Suppressor macrophage treated with lipopolysaccharide for 4 hours (primary cell): ENCODE data around the gene FOXP1.

ENCODE experiments used
- DNase-seq: peaks from one replicate; pipeline ENCODE4 v3.0.0-alpha.2; 2020

FOXP1 gene

GRCh38 chr3:71300951-71301393 is 282.6 kb downstream of the FOXP1 start:
- DNase-seq = no peak

- no peak for DNase-seq
Measured at GRCh38 chr3:71299160-71299559, 284.4 kb downstream of the FOXP1 start.

DNA sequence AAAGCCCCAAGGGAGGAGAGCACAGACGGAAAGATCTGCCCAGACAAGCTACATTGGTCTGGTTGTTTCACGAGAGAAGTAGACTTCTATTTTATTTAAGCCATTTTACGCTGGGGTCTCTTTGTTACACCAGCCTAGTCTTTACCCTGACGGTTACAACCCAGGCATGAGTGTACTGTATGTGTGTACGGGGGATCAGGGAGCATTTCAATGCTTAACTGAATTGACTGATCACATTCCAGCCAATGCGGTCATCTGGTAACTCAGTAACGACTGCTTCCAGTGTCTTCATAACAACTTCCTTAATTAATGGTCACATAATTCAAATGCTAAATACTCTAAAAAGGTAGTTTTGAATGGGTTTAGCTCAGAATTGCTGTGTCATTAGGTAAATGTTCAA is 288.6 kb downstream of the FOXP1 start:
- no peak for DNase-seq

GRCh38 chr3:71290301-71290700 is 293.2 kb downstream of the FOXP1 start:
- no peak for DNase-seq

DNA sequence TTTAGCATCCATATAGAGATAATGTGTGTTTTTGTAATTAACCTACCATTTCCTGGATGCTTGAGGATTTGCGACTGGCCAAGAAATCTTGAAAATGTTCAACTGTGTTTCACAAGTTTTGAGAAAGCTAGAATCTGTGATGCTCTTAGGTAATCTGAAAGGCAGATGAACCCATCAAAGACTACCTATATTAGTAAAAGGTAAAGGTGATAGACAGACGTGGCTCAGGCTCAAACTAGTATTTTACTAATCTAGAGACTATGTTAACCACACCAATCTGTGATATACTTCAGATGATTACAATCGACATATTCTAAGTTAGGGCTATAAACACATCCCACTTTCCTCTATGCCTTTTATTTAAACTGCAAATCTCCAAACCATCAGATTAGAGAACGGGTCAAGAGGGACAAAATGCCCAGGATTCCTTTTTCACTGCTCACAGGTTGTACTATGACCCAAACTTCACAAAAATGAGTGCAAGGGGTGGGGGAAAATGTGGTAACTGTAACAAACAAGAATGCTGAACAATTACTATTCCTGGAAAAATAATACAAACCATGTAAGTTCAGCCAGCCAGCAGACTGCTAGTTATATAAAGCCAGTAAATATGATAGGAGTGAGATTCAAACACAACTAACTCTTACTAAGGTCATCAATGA is 295.1 kb downstream of the FOXP1 start:
- DNase-seq = no peak

GRCh38 chr3:71285086-71285485 is 298.4 kb downstream of the FOXP1 start:
- DNase-seq = no peak

- DNase-seq = no peak
Measured at GRCh38 chr3:71282976-71283375, 300.6 kb downstream of the FOXP1 start.

DNA sequence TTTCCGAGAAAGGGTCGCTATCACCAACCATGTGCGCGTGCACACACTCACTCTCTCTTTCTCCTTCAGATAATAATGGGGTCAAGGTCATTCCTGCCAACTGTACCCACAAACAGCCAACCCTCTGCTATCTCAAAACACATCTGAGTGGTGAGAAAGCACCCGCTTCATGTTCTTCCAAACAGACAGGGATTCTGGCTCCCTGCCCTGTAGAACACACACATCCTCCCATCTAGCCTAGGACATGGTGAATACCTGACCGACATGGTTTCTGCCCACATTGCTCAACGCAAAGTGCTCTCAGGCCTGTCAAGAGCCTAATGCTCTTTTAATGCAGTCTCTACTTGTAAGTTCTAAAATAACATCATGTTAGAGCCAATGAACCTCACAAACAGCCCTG is 302.2 kb downstream of the FOXP1 start:
- no peak for DNase-seq

DNA sequence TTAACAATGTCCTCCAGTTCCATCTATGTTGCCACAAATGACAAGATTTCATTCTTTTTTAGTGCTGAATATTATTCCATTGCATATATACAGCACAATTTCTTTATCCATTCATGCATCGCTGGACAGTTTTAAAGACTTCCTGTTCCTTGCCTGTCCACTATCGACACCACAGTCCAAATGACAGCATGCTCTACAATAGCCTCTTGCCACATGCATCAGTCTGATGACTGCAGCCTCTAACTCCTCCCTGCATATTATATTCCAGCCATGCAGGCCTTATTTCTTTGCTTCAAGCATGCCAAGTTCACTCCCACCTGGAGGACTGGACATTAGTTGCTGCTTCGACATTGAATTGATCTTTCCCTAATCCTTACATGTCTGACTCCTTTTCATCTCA is 306.2 kb downstream of the FOXP1 start:
- peak; percentile 9 for DNase-seq

DNA sequence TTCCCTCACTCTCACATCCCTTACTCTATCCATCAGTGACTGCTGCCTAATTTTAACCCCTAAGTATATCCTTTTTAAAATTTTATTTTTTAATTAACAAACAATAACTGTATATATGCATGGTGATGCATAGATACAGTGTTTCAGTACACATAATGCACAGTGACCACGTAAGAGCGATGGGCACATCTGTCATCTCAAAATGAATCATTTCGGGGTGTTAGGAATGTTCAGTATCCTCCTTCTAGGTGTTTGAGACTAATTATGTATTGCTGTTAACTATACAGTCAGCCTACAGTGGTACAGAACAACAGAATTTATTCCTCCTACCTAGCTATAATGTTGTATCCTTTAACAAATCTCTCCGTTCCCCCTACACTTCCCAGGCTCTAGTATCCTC is 307.0 kb downstream of the FOXP1 start:
- no peak for DNase-seq

GRCh38 chr3:71273453-71273852 is 310.1 kb downstream of the FOXP1 start:
- no peak for DNase-seq

GRCh38 chr3:71271596-71271995 is 311.9 kb downstream of the FOXP1 start:
- DNase-seq = no peak

DNA sequence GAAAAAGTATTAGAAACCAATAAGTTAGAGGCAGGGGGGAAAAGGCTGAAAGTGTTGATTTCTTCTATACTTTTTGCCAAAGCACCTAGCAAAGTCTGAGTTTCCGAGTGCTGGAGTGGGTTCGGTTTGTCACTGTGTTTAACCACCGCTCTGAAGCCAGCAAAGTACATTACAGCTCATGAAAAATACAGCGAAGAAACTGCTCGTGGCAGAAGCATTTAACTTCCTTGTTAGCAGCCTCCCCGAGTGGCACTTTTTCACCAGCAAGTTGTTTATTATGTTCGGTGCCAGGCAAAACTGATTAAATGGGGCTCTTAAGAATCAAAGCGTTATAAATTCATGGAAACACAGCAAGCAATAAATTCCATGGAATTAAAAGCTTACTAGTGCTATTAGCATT is 313.6 kb downstream of the FOXP1 start:
- DNase-seq = no peak

DNA sequence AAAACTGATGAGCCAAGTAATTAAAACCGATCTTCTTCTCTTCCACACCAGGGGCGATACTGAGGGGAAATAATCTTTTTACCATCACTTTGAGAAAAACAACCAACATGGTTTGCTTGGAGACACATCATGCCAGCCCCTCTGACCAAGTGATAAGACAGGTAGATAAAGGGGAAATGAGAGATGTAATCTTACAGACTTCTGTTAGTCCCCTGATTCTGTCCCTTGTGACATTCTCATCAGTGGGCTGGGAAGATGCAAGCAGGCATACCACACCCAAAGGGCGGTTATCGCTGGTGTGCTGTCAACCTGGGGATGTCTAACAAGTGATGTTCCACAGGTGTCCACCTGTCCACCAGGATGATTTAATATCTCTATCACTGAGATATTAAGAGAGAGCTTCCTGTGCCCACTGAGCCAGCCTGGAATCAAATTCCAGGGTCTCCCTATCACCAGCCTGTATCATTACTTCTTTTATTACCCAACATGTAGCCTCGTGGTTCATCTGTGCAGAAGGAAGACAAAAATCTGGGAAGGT is 315.0 kb downstream of the FOXP1 start:
- no peak for DNase-seq

GRCh38 chr3:71266875-71267274 is 316.7 kb downstream of the FOXP1 start:
- no peak for DNase-seq

DNA sequence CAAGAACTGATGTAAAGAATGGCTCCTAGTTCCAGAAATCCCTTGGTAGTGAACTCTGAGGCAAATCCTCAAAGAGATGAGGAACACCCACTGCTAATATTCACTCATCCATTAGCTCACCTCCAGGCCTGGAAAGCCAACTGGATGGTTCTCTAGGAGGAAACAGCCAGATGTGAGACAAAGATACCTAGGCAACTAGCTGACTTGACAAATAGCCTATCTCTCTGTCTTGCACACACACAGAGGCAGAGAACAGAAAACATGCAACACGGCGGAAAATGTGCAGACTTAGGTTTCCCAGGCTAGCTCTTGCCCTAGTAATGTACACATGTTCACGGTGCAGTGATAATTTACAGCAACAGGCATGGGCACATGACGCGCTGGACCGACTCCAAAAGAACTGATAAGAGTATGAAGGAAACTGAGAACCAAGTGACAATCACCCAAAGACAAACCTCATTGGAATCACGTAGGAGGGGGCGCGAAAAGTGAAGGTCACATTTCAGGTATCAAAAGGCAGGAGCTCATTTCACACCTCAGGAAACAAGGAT is 318.1 kb downstream of the FOXP1 start:
- no peak for DNase-seq

DNA sequence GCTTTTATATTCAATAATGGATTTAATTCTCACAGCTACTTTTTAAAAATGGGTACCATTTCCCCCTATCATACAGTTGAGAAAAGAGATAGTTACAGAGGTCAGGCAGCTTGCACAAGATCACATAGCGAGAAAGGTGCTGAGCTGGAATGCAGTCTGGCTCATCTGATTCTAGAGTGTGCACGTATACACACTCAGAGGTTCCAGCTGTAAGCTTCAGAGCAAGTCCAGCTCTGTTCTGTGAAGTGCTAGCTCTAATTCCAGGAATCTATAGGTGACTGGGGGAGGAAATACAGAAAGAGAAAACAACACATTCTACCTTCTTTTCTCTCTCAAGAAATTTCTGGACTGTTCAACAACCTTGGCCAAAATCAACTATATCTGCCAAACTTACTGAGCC is 318.7 kb downstream of the FOXP1 start:
- no peak for DNase-seq

DNA sequence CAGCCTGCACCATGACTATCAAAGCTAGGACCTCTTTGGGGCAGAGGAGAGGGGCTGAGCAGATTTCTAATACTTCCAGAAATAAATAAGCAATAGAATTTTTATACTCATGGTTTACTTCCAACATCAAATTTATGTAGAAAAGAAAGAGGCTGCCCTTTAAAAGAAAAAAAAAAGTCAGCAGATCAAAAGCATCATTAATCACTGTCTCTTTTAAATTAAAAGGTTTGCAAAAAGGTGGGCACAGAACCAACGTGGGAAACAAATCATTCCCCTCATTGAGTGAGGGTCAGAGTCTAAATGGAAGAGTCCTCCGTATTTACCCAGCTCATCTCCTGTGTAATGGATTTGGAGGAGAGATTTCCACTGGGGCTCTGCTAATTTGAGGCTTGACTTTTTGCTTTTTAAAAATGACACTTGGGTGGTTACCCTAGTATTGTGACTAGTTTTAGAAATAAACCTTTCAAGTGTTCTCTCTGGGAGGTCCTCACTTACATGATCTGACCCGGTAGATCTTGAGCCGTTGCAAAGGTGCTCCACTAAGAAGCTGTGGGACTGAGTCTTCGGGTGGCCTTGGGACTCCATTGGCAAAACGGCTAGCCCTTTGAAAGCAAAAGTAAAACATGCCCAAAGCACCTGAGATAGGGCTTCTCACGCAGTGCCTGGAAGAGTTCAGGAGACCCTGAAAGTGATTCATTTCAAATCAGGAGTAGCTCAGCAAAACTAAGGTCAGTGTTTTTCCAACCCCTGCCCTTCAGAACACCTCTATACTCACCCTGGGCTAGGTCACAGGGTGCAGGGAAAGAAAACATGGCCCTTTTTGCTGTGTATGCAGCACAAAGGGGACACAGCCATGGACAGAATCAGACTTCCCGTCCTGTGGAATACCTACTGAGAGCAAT is 320.9 kb downstream of the FOXP1 start:
- no peak for DNase-seq

- no peak for DNase-seq
Measured at GRCh38 chr3:71260782-71261181, 322.7 kb downstream of the FOXP1 start.

DNA sequence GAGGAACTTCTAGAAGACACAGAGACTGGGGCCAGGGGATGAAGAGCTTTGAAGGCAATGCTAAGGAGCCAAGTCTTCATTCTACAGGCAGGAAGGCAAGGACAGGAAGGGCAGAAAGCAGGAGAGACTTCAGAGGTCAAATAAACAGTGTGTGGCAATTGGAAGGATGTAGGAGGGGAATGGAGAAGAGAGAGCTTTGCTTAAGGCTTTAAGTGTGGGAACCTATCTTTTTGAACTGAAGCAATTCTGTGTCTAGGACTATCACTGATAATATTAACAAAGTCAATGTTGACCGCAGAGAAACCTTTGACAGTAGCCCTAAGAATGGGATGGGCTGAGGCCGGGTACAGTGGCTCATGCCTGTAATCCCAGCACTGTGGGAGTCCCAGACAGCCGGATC is 325.0 kb downstream of the FOXP1 start:
- no peak for DNase-seq

GRCh38 chr3:71258116-71258515 is 325.4 kb downstream of the FOXP1 start:
- DNase-seq = no peak

GRCh38 chr3:71255498-71255897 is 328.0 kb downstream of the FOXP1 start:
- DNase-seq = no peak

DNA sequence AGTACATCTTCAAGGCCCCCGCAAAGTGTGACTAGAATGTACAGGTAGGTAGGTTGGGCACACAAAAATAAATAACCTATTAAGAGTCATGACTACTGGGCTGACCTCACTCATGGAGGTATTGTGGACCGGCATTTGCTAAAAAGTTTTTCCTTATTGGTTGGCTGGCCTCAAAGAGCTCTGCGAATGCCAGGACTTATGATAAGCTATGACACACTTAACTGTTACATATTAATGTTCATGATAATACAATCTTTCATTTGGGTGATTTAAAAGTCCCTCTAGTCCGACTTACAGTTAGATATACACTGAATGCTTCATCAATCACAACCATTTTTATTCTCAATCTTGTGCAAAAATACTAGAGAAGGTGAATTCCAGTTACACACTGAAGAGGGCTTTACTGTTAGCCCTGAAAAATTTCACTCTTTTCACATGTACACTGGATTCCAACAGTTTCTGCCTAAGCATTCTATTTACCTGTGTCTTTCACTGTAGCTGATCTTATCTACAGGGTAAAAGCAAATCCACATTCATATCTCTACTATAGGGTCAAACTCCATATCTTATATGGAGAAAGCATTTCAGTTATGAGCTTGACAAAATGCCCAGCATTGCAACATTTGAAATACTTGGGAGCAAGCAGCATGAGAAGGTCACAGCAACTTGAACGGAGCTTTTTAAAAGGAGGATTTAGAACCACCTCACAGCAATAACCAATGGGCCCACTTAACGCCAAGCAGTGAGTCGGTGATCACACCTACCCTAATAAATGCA is 329.1 kb downstream of the FOXP1 start:
- DNase-seq = no peak
